Smooth muscle cell (in vitro differentiated cells): Measurements from ENCODE around the gene TMEM161B. TPM values are rescaled to one million over a fixed set of nuclear protein-coding genes. Genes with fewer than 3 reads are reported as not detected.
"Not testable (repeated sequence)": the region's sequence is repeated elsewhere in the genome, so short reads cannot be mapped to it uniquely, and the experiment has no call there.

Source experiments
- DNase-seq: peaks from one replicate; lab custom pipeline; 2025; ENCODE audit not compliant: unreplicated experiment; lab: John Stamatoyannopoulos, UW
- H2AFZ ChIP-seq: fragments of 200-600 bp; sonication (generic); 2 replicates; pipeline ENCODE4 v1.6.0; 2016; ENCODE audit warnings: antibody characterized with exemption, low read depth, mild to moderate bottlenecking
- H3F3A ChIP-seq: fragments of 200-600 bp; sonication (generic); 2 replicates; pipeline ENCODE4 v1.6.0; 2017; ENCODE audit warnings: antibody characterized with exemption, low read depth
- H3K27ac ChIP-seq: fragments of 200-600 bp; sonication (generic); 2 replicates; pipeline ENCODE4 v1.5.1; 2016; ENCODE audit warnings: low read depth, mild to moderate bottlenecking
- H3K27me3 ChIP-seq: fragments of 200-600 bp; sonication (generic); 2 replicates; pipeline ENCODE4 v1.6.1; 2016; ENCODE audit warnings: low read depth, mild to moderate bottlenecking
- H3K36me3 ChIP-seq: fragments of 200-600 bp; sonication (generic); 2 replicates; pipeline ENCODE4 v1.5.1; 2016; ENCODE audit warnings: low read depth
- H3K4me1 ChIP-seq: fragments of 200-600 bp; sonication (generic); 2 replicates; pipeline ENCODE4 v1.5.1; 2016; ENCODE audit warnings: low read depth
- H3K4me2 ChIP-seq: fragments of 200-600 bp; sonication (generic); 2 replicates; pipeline ENCODE4 v1.6.0; 2016; ENCODE audit warnings: mild to moderate bottlenecking
- H3K4me3 ChIP-seq: fragments of 200-600 bp; sonication (generic); 2 replicates; pipeline ENCODE4 v1.5.1; 2016; ENCODE audit warnings: mild to moderate bottlenecking
- H3K79me2 ChIP-seq: fragments of 200-600 bp; sonication (generic); 2 replicates; pipeline ENCODE4 v1.6.0; 2016; ENCODE audit warnings: low read depth, mild to moderate bottlenecking
- H3K9ac ChIP-seq: fragments of 200-600 bp; sonication (generic); 2 replicates; pipeline ENCODE4 v1.6.0; 2016; ENCODE audit warnings: low read depth
- H3K9me3 ChIP-seq: fragments of 200-600 bp; sonication (generic); replicated peaks from 2 replicates; pipeline ENCODE4 v1.5.1; 2016; ENCODE audit warnings: low read depth
- H4K20me1 ChIP-seq: fragments of 200-600 bp; sonication (generic); 2 replicates; pipeline ENCODE4 v1.6.0; 2016; ENCODE audit warnings: low read depth
- whole genome bisulfite sequencing: methylation state at CpG from one replicate; pipeline ENCODE4 v1.1.7; 2016; ENCODE audit warnings: low lambda C conversion rate; 5-methylcytosine and 5-hydroxymethylcytosine counted together
- polyA plus RNA-seq: library from polyadenylated mRNA; unstranded; fragments of >200 nt; fragmentation: Nextera tagmentation; extraction: Ambion mirVana; gene quantifications from 2 replicates; pipeline ENCODE4 v1.2.1, GENCODE V29; 2016
- total RNA-seq: library from RNA; depleted of rRNA; stranded (reverse); fragments of >200 nt; gene quantifications from 2 replicates; pipeline ENCODE4 v1.2.3, GENCODE V29; 2014
- TF ChIP-seq, protein P1 (sequence below): fragments of 200-600 bp; sonication (generic); IDR thresholded peaks from 2 replicates; pipeline ENCODE4 v1.5.1; 2017; ENCODE audit warnings: borderline replicate concordance, mild to moderate bottlenecking, antibody characterized with exemption; ENCODE audit not compliant: insufficient read depth, poor library complexity, severe bottlenecking

TMEM161B gene
- total and polyA plus RNA-seq, 2 experiments from 2014 or later = 6.3 to 19.4 TPM

DNA sequence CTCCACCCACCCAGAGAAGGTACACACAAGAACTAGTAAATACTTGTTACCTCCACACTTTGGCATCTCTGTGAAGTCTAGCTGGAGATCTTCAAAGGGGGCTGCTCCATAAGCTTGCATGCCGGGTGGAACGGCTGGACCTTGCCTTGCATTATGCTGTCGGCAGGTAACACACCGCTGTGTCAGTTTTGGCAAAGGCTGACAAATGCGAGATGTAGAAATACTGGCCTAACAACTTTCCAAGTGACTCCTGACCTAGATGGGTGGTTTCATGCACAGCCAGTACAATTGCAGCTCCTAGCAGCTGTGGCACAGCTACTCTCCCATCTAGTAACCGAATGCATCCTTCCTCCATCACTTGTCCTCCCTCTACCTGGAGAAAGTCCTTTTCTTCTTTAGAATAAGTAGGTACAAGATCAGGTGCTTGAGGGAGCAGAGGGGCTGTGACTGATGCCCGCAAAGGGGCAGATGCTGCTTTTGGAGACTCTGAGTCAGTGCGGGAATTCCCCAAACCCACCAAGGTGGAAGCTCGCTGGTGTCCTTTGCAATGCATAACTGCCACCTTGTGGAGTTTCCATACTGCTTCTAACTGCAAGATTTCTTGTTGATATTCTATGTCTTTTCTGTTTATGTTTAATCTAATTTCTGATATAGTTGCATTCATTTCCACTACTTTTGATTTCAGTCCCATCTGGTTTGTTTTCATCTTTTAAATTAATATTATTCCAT lies 78.4 kb downstream of the TMEM161B start:
- Histone ChIP-seq H3K4me2 (no peak overlapping the region), H3F3A (no peaks in the 10 kb centered on the region), H3K79me2 (no peaks in the 10 kb centered on the region), H4K20me1 (no peaks in the 10 kb centered on the region), H3K27me3 (no peaks in the 10 kb centered on the region), H3K4me3 (no peak overlapping the region), H3K27ac (no peak overlapping the region), H3K9me3 (no peaks in the 10 kb centered on the region), H3K36me3 (peaks cover 4% of the 10 kb centered on the region), H2AFZ (no peak overlapping the region), H3K4me1 (no peaks in the 10 kb centered on the region), H3K9ac (no peak overlapping the region)
- WGBS = 90% methylated on average over 9 of the region's 9 CpGs
- TF ChIP-seq, protein P1, sequence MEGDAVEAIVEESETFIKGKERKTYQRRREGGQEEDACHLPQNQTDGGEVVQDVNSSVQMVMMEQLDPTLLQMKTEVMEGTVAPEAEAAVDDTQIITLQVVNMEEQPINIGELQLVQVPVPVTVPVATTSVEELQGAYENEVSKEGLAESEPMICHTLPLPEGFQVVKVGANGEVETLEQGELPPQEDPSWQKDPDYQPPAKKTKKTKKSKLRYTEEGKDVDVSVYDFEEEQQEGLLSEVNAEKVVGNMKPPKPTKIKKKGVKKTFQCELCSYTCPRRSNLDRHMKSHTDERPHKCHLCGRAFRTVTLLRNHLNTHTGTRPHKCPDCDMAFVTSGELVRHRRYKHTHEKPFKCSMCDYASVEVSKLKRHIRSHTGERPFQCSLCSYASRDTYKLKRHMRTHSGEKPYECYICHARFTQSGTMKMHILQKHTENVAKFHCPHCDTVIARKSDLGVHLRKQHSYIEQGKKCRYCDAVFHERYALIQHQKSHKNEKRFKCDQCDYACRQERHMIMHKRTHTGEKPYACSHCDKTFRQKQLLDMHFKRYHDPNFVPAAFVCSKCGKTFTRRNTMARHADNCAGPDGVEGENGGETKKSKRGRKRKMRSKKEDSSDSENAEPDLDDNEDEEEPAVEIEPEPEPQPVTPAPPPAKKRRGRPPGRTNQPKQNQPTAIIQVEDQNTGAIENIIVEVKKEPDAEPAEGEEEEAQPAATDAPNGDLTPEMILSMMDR = no peak
- DNase-seq = no peak

DNA sequence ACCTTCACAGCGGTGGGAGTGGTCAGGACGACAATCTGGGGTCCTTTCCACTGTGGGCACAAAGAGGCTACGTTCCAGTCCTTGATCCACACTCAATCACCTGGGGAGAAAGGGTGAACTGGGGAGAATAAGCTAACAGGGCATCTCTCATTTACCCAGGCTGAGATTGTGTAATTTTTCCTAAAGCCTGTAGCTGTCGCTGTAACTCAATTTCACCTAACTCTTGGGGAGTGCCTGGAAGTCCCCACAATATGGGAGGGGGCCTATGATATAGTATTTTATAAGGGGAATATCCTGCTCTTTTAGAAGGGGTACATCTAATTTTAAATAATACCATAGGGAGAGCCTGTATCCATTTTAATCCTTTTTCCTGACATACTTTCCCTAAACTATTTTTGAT lies 79.2 kb downstream of the TMEM161B start:
- H3K9me3 ChIP-seq, H4K20me1 ChIP-seq, H3K4me3 ChIP-seq, H2AFZ ChIP-seq, H3K36me3 ChIP-seq, H3K4me2 ChIP-seq, H3K9ac ChIP-seq, DNase-seq, H3K4me1 ChIP-seq, H3K27ac ChIP-seq, H3F3A ChIP-seq, H3K79me2 ChIP-seq, H3K27me3 ChIP-seq: not testable (repeated sequence)
- WGBS = 98% methylated on average over 4 of the region's 4 CpGs

DNA sequence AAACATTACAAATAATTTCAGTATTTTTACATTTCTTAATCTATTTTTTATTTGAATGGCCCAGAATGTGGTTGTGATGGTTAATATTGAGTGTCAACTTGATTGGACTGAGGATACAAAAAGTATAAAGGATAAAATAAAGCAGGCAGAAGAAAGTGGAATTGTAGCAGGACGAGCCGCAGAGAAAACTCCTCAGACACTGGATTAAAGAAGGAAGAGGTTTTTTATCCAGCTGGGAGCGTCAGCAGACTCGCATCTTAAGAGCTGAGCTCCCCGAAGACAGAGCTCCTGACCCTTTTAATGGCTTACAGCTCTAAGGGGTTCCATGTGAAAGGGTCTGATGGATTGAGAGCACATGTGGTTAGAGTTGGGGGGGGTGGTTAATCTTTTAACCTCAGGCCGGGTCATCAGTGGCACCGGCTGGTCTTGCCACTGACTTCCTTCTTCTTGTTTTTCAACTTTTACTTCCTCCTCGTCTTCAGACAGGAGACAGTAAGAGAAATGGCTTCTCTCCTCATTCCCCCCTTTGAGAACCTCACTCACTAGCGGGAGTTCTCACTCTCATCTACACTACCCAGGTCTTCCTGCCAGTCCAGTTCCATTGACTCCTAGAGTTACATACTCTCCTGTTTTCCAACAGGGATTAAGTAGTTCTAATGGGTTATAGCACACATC lies 80.0 kb downstream of the TMEM161B start:
- H3K79me2 ChIP-seq = no peaks in the 10 kb centered on the region
- peaks cover 4% of the 10 kb centered on the region for H3K36me3 ChIP-seq
- 97% methylated on average over 9 of the region's 9 CpGs for WGBS
- no peak overlapping the region for H3K27ac ChIP-seq
- H3K9ac ChIP-seq = no peak overlapping the region
- H2AFZ ChIP-seq = no peak overlapping the region
- no peaks in the 10 kb centered on the region for H3K9me3 ChIP-seq
- no peaks in the 10 kb centered on the region for H4K20me1 ChIP-seq
- no peak overlapping the region for H3K4me2 ChIP-seq
- no peaks in the 10 kb centered on the region for H3K4me1 ChIP-seq
- no peak for DNase-seq
- no peak overlapping the region for H3K4me3 ChIP-seq
- H3K27me3 ChIP-seq = no peaks in the 10 kb centered on the region
- H3F3A ChIP-seq = no peaks in the 10 kb centered on the region
- TF ChIP-seq, protein P1 = no peak

DNA sequence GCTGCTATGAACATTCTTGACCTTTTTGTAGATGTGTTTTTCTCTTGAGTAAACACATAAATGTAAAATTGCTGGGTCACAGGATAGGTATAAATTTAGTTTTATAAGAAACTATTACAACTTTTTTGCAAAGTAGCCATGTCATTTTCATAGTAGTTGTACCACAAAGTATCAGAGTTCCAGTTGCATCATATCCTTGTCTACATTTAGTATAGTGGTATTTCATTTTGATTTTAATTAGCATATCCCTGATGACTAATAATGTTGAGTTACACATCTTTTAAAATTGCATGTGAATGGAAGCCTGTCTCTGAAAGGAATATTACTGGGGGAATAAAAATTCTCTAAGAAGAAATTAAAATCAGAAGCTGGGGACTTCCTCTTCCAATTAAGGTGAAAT lies 85.4 kb downstream of the TMEM161B start:
- Histone ChIP-seq H3K36me3 (peaks cover 4% of the 10 kb centered on the region), H2AFZ (no peak overlapping the region), H3K79me2 (no peaks in the 10 kb centered on the region), H4K20me1 (no peaks in the 10 kb centered on the region), H3K4me1 (no peaks in the 10 kb centered on the region), H3K9ac (no peak overlapping the region), H3K4me2 (no peak overlapping the region), H3K9me3 (no peaks in the 10 kb centered on the region), H3K27me3 (no peaks in the 10 kb centered on the region), H3K4me3 (no peak overlapping the region), H3F3A (no peaks in the 10 kb centered on the region), H3K27ac (no peak overlapping the region)
- TF ChIP-seq, protein P1 = no peak
- no peak for DNase-seq

DNA sequence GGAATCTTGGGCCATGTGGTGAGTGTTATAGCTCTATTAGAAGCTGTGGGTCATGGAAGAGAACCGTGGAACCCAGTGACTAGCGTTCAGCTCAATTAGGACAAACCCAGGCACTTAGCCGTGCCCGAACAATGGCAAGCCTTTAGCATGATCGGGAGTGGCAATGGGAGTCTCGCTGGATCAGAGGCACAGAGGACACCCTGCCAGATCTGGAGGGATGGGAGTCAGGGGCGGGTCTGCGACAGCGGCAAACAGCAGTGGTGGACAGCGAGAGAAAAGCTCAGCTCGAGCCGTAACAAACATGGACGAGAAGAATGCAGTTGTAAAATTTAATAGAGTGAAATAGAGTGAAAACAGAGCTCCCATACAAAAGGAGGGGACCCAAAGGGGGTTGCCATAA lies 91.2 kb downstream of the TMEM161B start:
- not testable (repeated sequence) for H3K36me3 ChIP-seq, H3K4me1 ChIP-seq, H3K4me3 ChIP-seq, H3K9me3 ChIP-seq, H2AFZ ChIP-seq, H3K27ac ChIP-seq, H3F3A ChIP-seq, H3K9ac ChIP-seq, DNase-seq, H3K4me2 ChIP-seq, H3K27me3 ChIP-seq, H4K20me1 ChIP-seq, H3K79me2 ChIP-seq
- WGBS = 91% methylated on average over 13 of the region's 13 CpGs
